ENCODE results near the gene SAE1.

DNA sequence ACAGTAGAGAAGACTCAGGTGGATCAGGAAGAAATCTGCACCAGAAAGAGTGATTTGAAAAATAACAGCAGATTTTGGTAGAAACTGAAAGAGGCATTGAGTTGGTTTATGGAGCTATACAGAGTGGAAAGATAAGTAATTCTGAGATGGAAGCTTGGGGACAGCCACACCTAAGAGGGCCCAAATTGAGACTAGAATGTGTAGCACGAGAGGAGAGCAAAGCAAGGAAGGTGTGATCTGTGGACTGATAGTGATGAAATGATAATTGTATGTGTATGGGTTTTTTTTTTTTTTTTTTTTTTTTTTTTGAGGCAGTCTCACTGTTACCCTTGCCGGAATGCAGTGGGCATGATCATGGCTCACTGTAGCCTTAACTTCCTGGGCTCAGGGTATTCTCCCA, 16.3 kb downstream of the SAE1 start:
- TF ChIP-seq CTCF (IDR thresholded peaks at IDR 0.05) (no peak), POLR2A (IDR thresholded peaks at IDR 0.05) (no peak)

All from heart left ventricle (tissue), 13 donors.